Testis (tissue), 3 donors: ENCODE measurements around the gene PLA2G4D. TPM values are rescaled to one million over a fixed set of nuclear protein-coding genes. Genes with fewer than 3 reads are reported as not detected.
"Not testable (repeated sequence)": the region's sequence is repeated elsewhere in the genome, so short reads cannot be mapped to it uniquely, and the experiment has no call there.

Source experiments
- DNase-seq: peaks from one replicate; pipeline ENCODE4 v3.0.0-alpha.2; 2019
- H3K27ac ChIP-seq, 2 donors: fragments of 200-600 bp; sonication (generic); one replicate each; pipeline ENCODE4 v1.5.1; 2019
- H3K27me3 ChIP-seq: fragments of 200-600 bp; sonication (generic); one replicate; pipeline ENCODE4 v1.5.1; 2019
- H3K36me3 ChIP-seq: fragments of 200-600 bp; sonication (generic); one replicate; pipeline ENCODE4 v1.5.1; 2017; ENCODE audit warnings: low read depth; ENCODE audit errors: missing control alignments
- H3K4me1 ChIP-seq: fragments of 200-600 bp; sonication (generic); one replicate; pipeline ENCODE4 v1.5.1; 2019
- H3K4me3 ChIP-seq, 2 donors: fragments of 200-600 bp; sonication (generic); one replicate each; pipeline ENCODE4 v1.5.1; 2017 to 2019
- H3K9me3 ChIP-seq: fragments of 200-600 bp; sonication (generic); one replicate; pipeline ENCODE4 v1.5.1; 2017
- CTCF ChIP-seq, 3 experiments: fragments of 450-650 bp in 2 of 3; fragments of 200-600 bp in 1 of 3; sonication (generic) in 1 of 3; IDR thresholded peaks; one replicate each; pipeline ENCODE4 v1.5.1; 2016 to 2019; ENCODE audit warnings: antibody characterized with exemption in 3 of 3, mild to moderate bottlenecking in 2 of 3, moderate library complexity in 1 of 3
- POLR2A ChIP-seq: fragments of 450-650 bp; IDR thresholded peaks from one replicate; pipeline ENCODE4 v1.6.1; 2017; ENCODE audit warnings: antibody characterized with exemption, mild to moderate bottlenecking, moderate library complexity
- WGBS, 2 donors: methylation state at CpG; one replicate each; pipeline ENCODE4 v1.1.5; 2018; 5-methylcytosine and 5-hydroxymethylcytosine counted together
- intact Hi-C: fragments of 100-400 bp; cut with DNase I; formaldehyde crosslinking; loops from one replicate; pipeline ENCODE4 v1.15.1; 2023; ENCODE audit warnings: low total_unique reads
- polyA plus RNA-seq: library from polyadenylated mRNA; stranded (reverse); fragments of 350-450 nt; fragmentation: Illumina TruSeq; extraction: RNeasy Lipid Tissue Mini Kit (QIAGEN cat#74804); gene quantifications from one replicate; pipeline ENCODE4 v1.2.3, GENCODE V29; 2014; ENCODE audit warnings: low read depth, low replicate concordance; ENCODE audit not compliant: insufficient read depth
- total RNA-seq, 2 donors: library from RNA; depleted of rRNA; stranded (reverse); fragments of >200 nt; gene quantifications; one replicate each; pipeline ENCODE4 v1.2.3, GENCODE V29; 2016

Gene PLA2G4D
- total and polyA plus RNA-seq, 3 donors from 2014 or later: 0.11 to 0.43 (median 0.16) TPM

GRCh38 chr15:42097018-42097417, 2.7 kb upstream of the PLA2G4D start:
- intact Hi-C loops: no loop called here
- H3K4me1 ChIP-seq: peaks cover 13% of the 10 kb centered on the region
- 91 to 97% methylated on average over 5 of the region's 5 CpGs for WGBS, 2 donors
- H3K27ac ChIP-seq: no peak overlapping the region
- TF ChIP-seq POLR2A (no peak), CTCF (IDR thresholded peaks at IDR 0.05) (no peak)
- H3K36me3 ChIP-seq: no peaks in the 10 kb centered on the region
- H3K27me3 ChIP-seq: no peaks in the 10 kb centered on the region
- H3K4me3 ChIP-seq: no peak overlapping the region
- no peak for DNase-seq
- no peaks in the 10 kb centered on the region for H3K9me3 ChIP-seq

GRCh38 chr15:42093966-42094365, 396 bp downstream of the PLA2G4D start:
- no peaks in the 10 kb centered on the region for H3K9me3 ChIP-seq
- H3K27ac ChIP-seq: no peak overlapping the region
- intact Hi-C loops: no loop called here
- WGBS, 2 donors: 55 to 74% methylated on average over 4 to 7 of the region's 7 CpGs
- TF ChIP-seq CTCF (IDR thresholded peaks at IDR 0.05): no peak
- TF ChIP-seq POLR2A: no peak
- H3K4me1 ChIP-seq: peaks cover 13% of the 10 kb centered on the region
- H3K27me3 ChIP-seq: no peaks in the 10 kb centered on the region
- DNase-seq: no peak
- no peak overlapping the region for H3K4me3 ChIP-seq
- no peaks in the 10 kb centered on the region for H3K36me3 ChIP-seq

- Histone ChIP-seq H3K9me3 (no peaks in the 10 kb centered on the region), H3K27ac (no peak overlapping the region), H3K4me3 (no peak overlapping the region), H3K4me1 (peaks cover 13% of the 10 kb centered on the region), H3K27me3 (no peaks in the 10 kb centered on the region), H3K36me3 (no peaks in the 10 kb centered on the region)
- DNase-seq: peak; percentile 59
- TF ChIP-seq POLR2A (no peak), CTCF (IDR thresholded peaks at IDR 0.05) (no peak)
- intact Hi-C loops: no loop called here
- 77 to 78% methylated on average over 16 to 18 of the region's 21 CpGs for WGBS, 2 donors
Observed at GRCh38 chr15:42092398-42093318, 1.7 kb downstream of the PLA2G4D start.

GRCh38 chr15:42091753-42092397, 2.5 kb downstream of the PLA2G4D start:
- H3K27ac ChIP-seq, H3K9me3 ChIP-seq, H3K4me3 ChIP-seq, DNase-seq, intact Hi-C loops, H3K27me3 ChIP-seq, H3K36me3 ChIP-seq: not testable (repeated sequence)
- H3K4me1 ChIP-seq: peaks cover 13% of the 10 kb centered on the region
- WGBS, 2 donors: 67 to 76% methylated on average over 14 of the region's 14 CpGs

- no peak for DNase-seq
- no peak for TF ChIP-seq CTCF (IDR thresholded peaks at IDR 0.05)
- no peak for TF ChIP-seq POLR2A
- intact Hi-C loops: no loop called here
Observed at GRCh38 chr15:42090781-42091180, 3.6 kb downstream of the PLA2G4D start.

More at GRCh38 chr15:42090781-42091180, 3.6 kb downstream of the PLA2G4D start:
- no peaks in the 10 kb centered on the region for H3K9me3 ChIP-seq
- H3K27me3 ChIP-seq: no peaks in the 10 kb centered on the region
- no peak overlapping the region for H3K27ac ChIP-seq
- no peaks in the 10 kb centered on the region for H3K36me3 ChIP-seq
- no peak overlapping the region for H3K4me3 ChIP-seq
- peaks cover 13% of the 10 kb centered on the region for H3K4me1 ChIP-seq
- WGBS, 2 donors: 87 to 89% methylated on average over 9 of the region's 9 CpGs
